ENCODE data around the gene CAP2. TPM values are rescaled to one million over a fixed set of nuclear protein-coding genes. Genes with fewer than 3 reads are reported as not detected.
A peak's percentile ranks its signal among the peaks of the same experiment; 100 is the strongest.

CAP2 gene
- total and polyA plus RNA-seq, 9 of the 15 experiments (the other 6 are each of a cell fraction or from before 2014, with no cell fraction given) = not detected

GRCh38 chr6:17420368-17420767, 27.0 kb downstream of the CAP2 start (continued):
- TF ChIP-seq ZBTB7A (IDR thresholded peaks at IDR 0.05; ENCODE audit: borderline replicate concordance, control insufficient read depth, low read depth, low read length) (no peak), EP400 (IDR thresholded peaks at IDR 0.05) (no peak), NELFE (IDR thresholded peaks at IDR 0.05; ENCODE audit: insufficient read depth, insufficient read length) (no peak), NR2F6 (CRISPR knock-in tag; IDR thresholded peaks at IDR 0.05) (no peak), EP300 (IDR thresholded peaks at IDR 0.05; ENCODE audit: low read length) (no peak), RBM15 (IDR thresholded peaks at IDR 0.05; ENCODE audit: insufficient read depth, low read length) (no peak), NR3C1 (CRISPR knock-in tag; IDR thresholded peaks at IDR 0.05) (no peak), ZNF778 (CRISPR knock-in tag; IDR thresholded peaks at IDR 0.05) (no peak)
- TF ChIP-seq, protein P1, sequence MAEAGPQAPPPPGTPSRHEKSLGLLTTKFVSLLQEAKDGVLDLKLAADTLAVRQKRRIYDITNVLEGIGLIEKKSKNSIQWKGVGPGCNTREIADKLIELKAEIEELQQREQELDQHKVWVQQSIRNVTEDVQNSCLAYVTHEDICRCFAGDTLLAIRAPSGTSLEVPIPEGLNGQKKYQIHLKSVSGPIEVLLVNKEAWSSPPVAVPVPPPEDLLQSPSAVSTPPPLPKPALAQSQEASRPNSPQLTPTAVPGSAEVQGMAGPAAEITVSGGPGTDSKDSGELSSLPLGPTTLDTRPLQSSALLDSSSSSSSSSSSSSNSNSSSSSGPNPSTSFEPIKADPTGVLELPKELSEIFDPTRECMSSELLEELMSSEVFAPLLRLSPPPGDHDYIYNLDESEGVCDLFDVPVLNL (CRISPR knock-in tag; IDR thresholded peaks at IDR 0.05; ENCODE audit: low read depth) = no peak

DNA sequence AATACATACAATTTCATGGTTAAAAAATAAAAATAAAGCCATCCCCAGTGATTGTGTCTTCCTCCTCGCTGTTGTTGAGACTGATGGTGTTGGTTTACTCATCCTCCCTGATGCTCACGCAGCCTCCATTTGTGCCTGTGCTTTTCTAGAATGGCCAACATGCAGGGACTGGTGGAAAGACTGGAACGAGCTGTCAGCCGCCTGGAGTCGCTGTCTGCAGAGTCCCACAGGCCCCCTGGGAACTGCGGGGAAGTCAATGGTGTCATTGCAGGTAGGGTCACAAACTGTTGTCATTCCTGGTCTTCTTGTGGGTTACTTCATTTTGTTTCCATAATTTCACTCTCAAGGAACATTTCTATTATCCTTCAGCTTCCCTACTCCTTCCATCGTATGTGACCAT, 28.0 kb downstream of the CAP2 start:
- no peaks in the 10 kb centered on the region for H3K36me3 ChIP-seq (ENCODE audit: control insufficient read depth, insufficient read depth, low read length)
- H3K4me1 ChIP-seq (replicated peaks in 1 of 2; ENCODE audit: control insufficient read depth in 2 of 2, insufficient read depth in 2 of 2, low read length in 2 of 2) = no peaks in the 10 kb centered on the region
- ChIA-PET POLR2A (interaction anchor here (1.4 kb wide), 1 partner anchor 8 kb away, joined by 5 read pairs; no protein-coding TSS in a partner anchor), CTCF (ENCODE audit: low intra/inter-chr PET ratio) (no interaction called here)
- in situ Hi-C loops (cut with MboI) (no loop called here), intact Hi-C loops (cut with micrococcal nuclease) (no loop called here)
- H3K4me2 ChIP-seq (ENCODE audit: insufficient read depth, low read length) = no peak overlapping the region
- H3K27ac ChIP-seq (ENCODE audit: extremely low read depth, low read depth, low read length) = no peak overlapping the region
- FAIRE-seq = no peak
- peak in 1 of 4 experiments; percentile 5 for DNase-seq (ENCODE audit: extremely low read depth in 1 of 4, low spot score in 3 of 4)
- ATAC-seq = peak; percentile 62; the same call in 2 of the 3 replicates
- peaks cover 9 to 28% of the 10 kb centered on the region in 2 experiments; a peak in 3 of 5 replicates for H3K27me3 ChIP-seq (ENCODE audit: control insufficient read depth in 2 of 2, insufficient read depth in 2 of 2, low read length in 2 of 2)
- no peaks in the 10 kb centered on the region for H3K79me2 ChIP-seq (ENCODE audit: control insufficient read depth, insufficient read depth, low read length)
- 4% methylated on average over 7 of the region's 7 CpGs for WGBS (ENCODE audit: insufficient coverage, low coverage, missing lambda C conversion rate)
- no peaks in the 10 kb centered on the region for H3K9me3 ChIP-seq (replicated peaks; ENCODE audit: control insufficient read depth, insufficient read depth, low read depth, low read length)
- H3K9ac ChIP-seq (ENCODE audit: insufficient read depth in 1 of 2, low read depth in 2 of 2, low read length in 2 of 2) = no peak overlapping the region
- no peak overlapping the region for H2AFZ ChIP-seq (ENCODE audit: low read depth, low read length)
- TF ChIP-seq, protein P2, sequence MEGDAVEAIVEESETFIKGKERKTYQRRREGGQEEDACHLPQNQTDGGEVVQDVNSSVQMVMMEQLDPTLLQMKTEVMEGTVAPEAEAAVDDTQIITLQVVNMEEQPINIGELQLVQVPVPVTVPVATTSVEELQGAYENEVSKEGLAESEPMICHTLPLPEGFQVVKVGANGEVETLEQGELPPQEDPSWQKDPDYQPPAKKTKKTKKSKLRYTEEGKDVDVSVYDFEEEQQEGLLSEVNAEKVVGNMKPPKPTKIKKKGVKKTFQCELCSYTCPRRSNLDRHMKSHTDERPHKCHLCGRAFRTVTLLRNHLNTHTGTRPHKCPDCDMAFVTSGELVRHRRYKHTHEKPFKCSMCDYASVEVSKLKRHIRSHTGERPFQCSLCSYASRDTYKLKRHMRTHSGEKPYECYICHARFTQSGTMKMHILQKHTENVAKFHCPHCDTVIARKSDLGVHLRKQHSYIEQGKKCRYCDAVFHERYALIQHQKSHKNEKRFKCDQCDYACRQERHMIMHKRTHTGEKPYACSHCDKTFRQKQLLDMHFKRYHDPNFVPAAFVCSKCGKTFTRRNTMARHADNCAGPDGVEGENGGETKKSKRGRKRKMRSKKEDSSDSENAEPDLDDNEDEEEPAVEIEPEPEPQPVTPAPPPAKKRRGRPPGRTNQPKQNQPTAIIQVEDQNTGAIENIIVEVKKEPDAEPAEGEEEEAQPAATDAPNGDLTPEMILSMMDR (IDR thresholded peaks at IDR 0.05 in 2 of 3, conservative IDR thresholded peaks at IDR 0.05 in 1 of 3; ENCODE audit: insufficient read depth in 2 of 3, low read depth in 1 of 3, low read length in 3 of 3) = peak; percentile 8 to 25 (median 22); a peak in 1 of 6 replicates
- TF ChIP-seq SMARCC2 (IDR thresholded peaks at IDR 0.05; ENCODE audit: low read depth) = no peak
- no peak for TF ChIP-seq CUX1 (CRISPR knock-in tag; IDR thresholded peaks at IDR 0.05)
- no peaks in the 10 kb centered on the region for H3K9me1 ChIP-seq (ENCODE audit: control insufficient read depth, insufficient read depth, low read length)
- BruUV-seq (replicated peaks) = no TSS peak
- no peak overlapping the region for H3K4me3 ChIP-seq
- H4K20me1 ChIP-seq (replicated peaks; ENCODE audit: control insufficient read depth, insufficient read depth, low read length) = no peaks in the 10 kb centered on the region
